Measurements from ENCODE around the gene SLC9A3. TPM values are rescaled to one million over a fixed set of nuclear protein-coding genes. Genes with fewer than 3 reads are reported as not detected.

Gene SLC9A3
- total and polyA plus RNA-seq, 2 of the 13 experiments (the other 11 are each of a cell fraction or from before 2014, with no cell fraction given), result 1.5 to 1.8 TPM

DNA sequence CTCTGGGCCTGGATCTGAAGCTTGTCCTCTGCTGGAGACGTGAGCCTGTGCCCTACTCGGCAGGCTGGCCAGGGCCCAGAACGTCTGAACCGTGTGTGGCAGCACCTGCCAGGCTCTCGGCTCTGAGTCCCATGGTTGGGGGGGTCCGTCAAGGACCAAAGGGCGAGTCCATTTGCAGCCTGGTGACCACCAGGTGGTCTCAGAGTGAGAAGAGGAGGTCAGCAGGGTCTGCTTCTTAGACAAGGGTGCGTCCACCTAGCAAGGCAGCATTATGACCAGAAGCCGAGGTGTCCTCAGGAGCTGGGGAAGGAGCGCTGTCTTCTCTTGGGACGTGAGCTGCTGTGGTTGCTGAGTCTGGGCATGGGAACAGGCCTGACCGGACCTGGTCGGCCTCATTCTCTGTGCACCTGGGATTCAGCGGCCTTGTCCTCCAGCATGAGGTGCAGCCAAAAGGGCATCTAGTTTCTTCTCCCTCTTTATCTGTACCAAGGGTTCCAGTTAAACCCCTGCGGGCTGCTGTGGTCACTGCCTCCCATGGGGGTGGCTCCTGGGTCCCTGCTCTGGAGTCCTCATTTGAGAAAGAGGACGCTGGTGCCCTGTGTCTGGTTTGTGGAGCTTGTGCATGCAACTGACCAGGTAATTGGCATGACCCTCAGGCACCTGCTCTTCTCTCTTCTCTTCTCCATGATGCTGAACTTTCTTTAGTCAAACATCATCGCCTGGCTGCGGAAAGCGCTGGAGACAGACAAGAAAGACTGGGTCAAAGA, 66.9 kb downstream of the SLC9A3 start:
- H3K4me2 ChIP-seq (ENCODE audit: low read depth, low read length), result no peak overlapping the region
- no peak overlapping the region for H3K27ac ChIP-seq (ENCODE audit: extremely low read length, insufficient read depth, low read length)
- 93% methylated on average over 18 of the region's 19 CpGs for WGBS (ENCODE audit: low lambda C conversion rate)
- no peaks in the 10 kb centered on the region for H3K9me3 ChIP-seq (ENCODE audit: low read length)
- intact Hi-C loops (cut with micrococcal nuclease; ENCODE audit: unreplicated experiment), result no loop called here
- H2AFZ ChIP-seq (ENCODE audit: low read length), result no peak overlapping the region
- POLR2A ChIA-PET, result no interaction called here
- no peak overlapping the region for H3K4me3 ChIP-seq (replicated peaks in 1 of 3; ENCODE audit: insufficient read depth in 1 of 3, low read depth in 2 of 3, low read length in 3 of 3)
- CTCF ChIA-PET (ENCODE audit: low intra/inter-chr PET ratio, low total read pairs), result no interaction called here
- 0 out of 2 replicates have a peak, but pooled peaks cover 3% of the 10 kb centered on the region for H4K20me1 ChIP-seq (ENCODE audit: insufficient read depth, low read length)
- no peaks in the 10 kb centered on the region for H3K4me1 ChIP-seq (ENCODE audit: insufficient read depth, low read length)
- in situ Hi-C loops (cut with HindIII; ENCODE audit: extremely low pct_ligation_motif_present, low pct_unique_long_range_greater_than_20kb), result no loop called here
- DNase-seq (ENCODE audit: low spot score) (no peak), FAIRE-seq (no peak), ATAC-seq (no peak; the same call in 2 of the 3 replicates)
- H3K9ac ChIP-seq (ENCODE audit: insufficient read depth, low read depth, low read length), result no peak overlapping the region
- no TSS peak for BruUV-seq (replicated peaks)
- H3K36me3 ChIP-seq (replicated peaks in 1 of 2; ENCODE audit: control insufficient read depth in 1 of 2, insufficient read depth in 2 of 2, low read length in 2 of 2), result peaks cover 36 to 72% of the 10 kb centered on the region in 2 experiments; a peak in 4 of 5 replicates
- no peaks in the 10 kb centered on the region for H3K27me3 ChIP-seq (ENCODE audit: control insufficient read depth in 1 of 2, insufficient read depth in 2 of 2, low read length in 2 of 2)
- H3K79me2 ChIP-seq (ENCODE audit: insufficient read depth, low read length), result no peaks in the 10 kb centered on the region
- TF ChIP-seq ZNF713 (CRISPR knock-in tag; IDR thresholded peaks at IDR 0.05), result no peak
- TF ChIP-seq RELA (CRISPR knock-in tag; IDR thresholded peaks at IDR 0.05), result no peak
- no peak for TF ChIP-seq CEBPB (IDR thresholded peaks at IDR 0.05; ENCODE audit: borderline replicate concordance, low read depth, low read length)
- TF ChIP-seq ATRX (CRISPR knock-in tag; IDR thresholded peaks at IDR 0.05; ENCODE audit: borderline replicate concordance), result no peak
- no peak for TF ChIP-seq RXRB (CRISPR knock-in tag; IDR thresholded peaks at IDR 0.05; ENCODE audit: borderline replicate concordance)
- TF ChIP-seq KDM5B (CRISPR knock-in tag; IDR thresholded peaks at IDR 0.05; ENCODE audit: borderline replicate concordance), result no peak
- TF ChIP-seq ZNF883 (CRISPR knock-in tag; IDR thresholded peaks at IDR 0.05; ENCODE audit: not compliant biosample characterization), result no peak
- TF ChIP-seq, protein P1, sequence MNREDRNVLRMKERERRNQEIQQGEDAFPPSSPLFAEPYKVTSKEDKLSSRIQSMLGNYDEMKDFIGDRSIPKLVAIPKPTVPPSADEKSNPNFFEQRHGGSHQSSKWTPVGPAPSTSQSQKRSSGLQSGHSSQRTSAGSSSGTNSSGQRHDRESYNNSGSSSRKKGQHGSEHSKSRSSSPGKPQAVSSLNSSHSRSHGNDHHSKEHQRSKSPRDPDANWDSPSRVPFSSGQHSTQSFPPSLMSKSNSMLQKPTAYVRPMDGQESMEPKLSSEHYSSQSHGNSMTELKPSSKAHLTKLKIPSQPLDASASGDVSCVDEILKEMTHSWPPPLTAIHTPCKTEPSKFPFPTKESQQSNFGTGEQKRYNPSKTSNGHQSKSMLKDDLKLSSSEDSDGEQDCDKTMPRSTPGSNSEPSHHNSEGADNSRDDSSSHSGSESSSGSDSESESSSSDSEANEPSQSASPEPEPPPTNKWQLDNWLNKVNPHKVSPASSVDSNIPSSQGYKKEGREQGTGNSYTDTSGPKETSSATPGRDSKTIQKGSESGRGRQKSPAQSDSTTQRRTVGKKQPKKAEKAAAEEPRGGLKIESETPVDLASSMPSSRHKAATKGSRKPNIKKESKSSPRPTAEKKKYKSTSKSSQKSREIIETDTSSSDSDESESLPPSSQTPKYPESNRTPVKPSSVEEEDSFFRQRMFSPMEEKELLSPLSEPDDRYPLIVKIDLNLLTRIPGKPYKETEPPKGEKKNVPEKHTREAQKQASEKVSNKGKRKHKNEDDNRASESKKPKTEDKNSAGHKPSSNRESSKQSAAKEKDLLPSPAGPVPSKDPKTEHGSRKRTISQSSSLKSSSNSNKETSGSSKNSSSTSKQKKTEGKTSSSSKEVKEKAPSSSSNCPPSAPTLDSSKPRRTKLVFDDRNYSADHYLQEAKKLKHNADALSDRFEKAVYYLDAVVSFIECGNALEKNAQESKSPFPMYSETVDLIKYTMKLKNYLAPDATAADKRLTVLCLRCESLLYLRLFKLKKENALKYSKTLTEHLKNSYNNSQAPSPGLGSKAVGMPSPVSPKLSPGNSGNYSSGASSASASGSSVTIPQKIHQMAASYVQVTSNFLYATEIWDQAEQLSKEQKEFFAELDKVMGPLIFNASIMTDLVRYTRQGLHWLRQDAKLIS (CRISPR knock-in tag; IDR thresholded peaks at IDR 0.05), result no peak
- TF ChIP-seq ZNF749 (CRISPR knock-in tag; IDR thresholded peaks at IDR 0.05; ENCODE audit: borderline replicate concordance), result no peak
- no peak for TF ChIP-seq CREB1 (IDR thresholded peaks at IDR 0.05)
- no peak for TF ChIP-seq CREB1 (CRISPR knock-in tag; IDR thresholded peaks at IDR 0.05)
- TF ChIP-seq, protein P2, sequence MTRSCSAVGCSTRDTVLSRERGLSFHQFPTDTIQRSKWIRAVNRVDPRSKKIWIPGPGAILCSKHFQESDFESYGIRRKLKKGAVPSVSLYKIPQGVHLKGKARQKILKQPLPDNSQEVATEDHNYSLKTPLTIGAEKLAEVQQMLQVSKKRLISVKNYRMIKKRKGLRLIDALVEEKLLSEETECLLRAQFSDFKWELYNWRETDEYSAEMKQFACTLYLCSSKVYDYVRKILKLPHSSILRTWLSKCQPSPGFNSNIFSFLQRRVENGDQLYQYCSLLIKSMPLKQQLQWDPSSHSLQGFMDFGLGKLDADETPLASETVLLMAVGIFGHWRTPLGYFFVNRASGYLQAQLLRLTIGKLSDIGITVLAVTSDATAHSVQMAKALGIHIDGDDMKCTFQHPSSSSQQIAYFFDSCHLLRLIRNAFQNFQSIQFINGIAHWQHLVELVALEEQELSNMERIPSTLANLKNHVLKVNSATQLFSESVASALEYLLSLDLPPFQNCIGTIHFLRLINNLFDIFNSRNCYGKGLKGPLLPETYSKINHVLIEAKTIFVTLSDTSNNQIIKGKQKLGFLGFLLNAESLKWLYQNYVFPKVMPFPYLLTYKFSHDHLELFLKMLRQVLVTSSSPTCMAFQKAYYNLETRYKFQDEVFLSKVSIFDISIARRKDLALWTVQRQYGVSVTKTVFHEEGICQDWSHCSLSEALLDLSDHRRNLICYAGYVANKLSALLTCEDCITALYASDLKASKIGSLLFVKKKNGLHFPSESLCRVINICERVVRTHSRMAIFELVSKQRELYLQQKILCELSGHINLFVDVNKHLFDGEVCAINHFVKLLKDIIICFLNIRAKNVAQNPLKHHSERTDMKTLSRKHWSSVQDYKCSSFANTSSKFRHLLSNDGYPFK (CRISPR knock-in tag; IDR thresholded peaks at IDR 0.05; ENCODE audit: borderline replicate concordance), result no peak
- TF ChIP-seq, protein P3, sequence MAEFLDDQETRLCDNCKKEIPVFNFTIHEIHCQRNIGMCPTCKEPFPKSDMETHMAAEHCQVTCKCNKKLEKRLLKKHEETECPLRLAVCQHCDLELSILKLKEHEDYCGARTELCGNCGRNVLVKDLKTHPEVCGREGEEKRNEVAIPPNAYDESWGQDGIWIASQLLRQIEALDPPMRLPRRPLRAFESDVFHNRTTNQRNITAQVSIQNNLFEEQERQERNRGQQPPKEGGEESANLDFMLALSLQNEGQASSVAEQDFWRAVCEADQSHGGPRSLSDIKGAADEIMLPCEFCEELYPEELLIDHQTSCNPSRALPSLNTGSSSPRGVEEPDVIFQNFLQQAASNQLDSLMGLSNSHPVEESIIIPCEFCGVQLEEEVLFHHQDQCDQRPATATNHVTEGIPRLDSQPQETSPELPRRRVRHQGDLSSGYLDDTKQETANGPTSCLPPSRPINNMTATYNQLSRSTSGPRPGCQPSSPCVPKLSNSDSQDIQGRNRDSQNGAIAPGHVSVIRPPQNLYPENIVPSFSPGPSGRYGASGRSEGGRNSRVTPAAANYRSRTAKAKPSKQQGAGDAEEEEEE (CRISPR knock-in tag; IDR thresholded peaks at IDR 0.05; ENCODE audit: borderline replicate concordance), result no peak
- no peak for TF ChIP-seq ZNF775 (CRISPR knock-in tag; IDR thresholded peaks at IDR 0.05; ENCODE audit: borderline replicate concordance)

All from HepG2 (cell line).